B cell (primary cell): ENCODE results near the gene RABGAP1L. TPM values are rescaled to one million over a fixed set of nuclear protein-coding genes. Genes with fewer than 3 reads are reported as not detected.

Experiments
- ATAC-seq: fragments of 200-7000 bp; cut with Tn5 transposase; one replicate; pipeline ENCODE4 v1.10.0; 2021; ENCODE audit warnings: low read depth, mild to moderate bottlenecking, moderate number of reproducible peaks, moderate library complexity
- CTCF ChIA-PET: fragments of 350-600 bp; sonication (Branson Sonifier 250); formaldehyde crosslinking; loops from one replicate; lab custom pipeline; 2021; ENCODE audit warnings: antibody characterized with exemption, inconsistent platforms; lab: Charles Lee
- POLR2A ChIA-PET: fragments of 350-600 bp; sonication (Branson Sonifier 250); formaldehyde crosslinking; loops from one replicate; lab custom pipeline; 2021; ENCODE audit warnings: antibody characterized with exemption; lab: Charles Lee
- DNase-seq: peaks from one replicate; pipeline ENCODE4 v3.0.0; 2013
- H2AFZ ChIP-seq: 2 replicates; pipeline ENCODE4 v1.6.1; 2012; ENCODE audit warnings: mild to moderate bottlenecking, low read depth, low read length; ENCODE audit not compliant: insufficient read depth, poor library complexity, severe bottlenecking
- H3K27ac ChIP-seq, 2 donors: 1 replicate in 1 of 2; 2 replicates in 1 of 2; pipeline ENCODE4 v1.5.1; 2012 to 2013; ENCODE audit warnings: low read length in 2 of 2, mild to moderate bottlenecking in 2 of 2, moderate library complexity in 1 of 2
- H3K27me3 ChIP-seq, 4 experiments: fragments of 200-600 bp in 1 of 4; sonication (generic) in 1 of 4; replicated peaks in 1 of 4; 1 replicate in 2 of 4; 2 replicates in 2 of 4; pipeline versions ENCODE4 v1.6.1 to v1.7.0; 2013 to 2016; ENCODE audit warnings: low read length in 3 of 4, mild to moderate bottlenecking in 2 of 4, mixed read lengths in 1 of 4, moderate library complexity in 1 of 4; ENCODE audit not compliant: insufficient read depth in 4 of 4, control insufficient read depth in 3 of 4; ENCODE audit errors: control extremely low read depth in 1 of 4
- H3K36me3 ChIP-seq, 2 experiments: replicated peaks in 1 of 2; 1 replicate in 1 of 2; 2 replicates in 1 of 2; pipeline versions ENCODE4 v1.6.1 to v1.7.1; 2013; ENCODE audit warnings: low read length in 1 of 2; ENCODE audit not compliant: insufficient read depth in 2 of 2, control insufficient read depth in 1 of 2; ENCODE audit errors: control extremely low read depth in 1 of 2, extremely low read depth in 1 of 2
- H3K4me1 ChIP-seq, 2 donors: fragments of 200-600 bp in 1 of 2; sonication (generic) in 1 of 2; 1 replicate in 1 of 2; 2 replicates in 1 of 2; pipeline versions ENCODE4 v1.5.1 to v1.6.1; 2013 to 2017; ENCODE audit warnings: low read length in 2 of 2; ENCODE audit not compliant: control insufficient read depth in 2 of 2, insufficient read depth in 2 of 2
- H3K4me2 ChIP-seq: replicated peaks from 2 replicates; pipeline ENCODE3; 2012; ENCODE audit warnings: mild to moderate bottlenecking, low read depth, low read length; ENCODE audit not compliant: poor library complexity, severe bottlenecking
- H3K4me3 ChIP-seq, 5 experiments: fragments of 200-600 bp in 1 of 5; sonication (generic) in 1 of 5; 1 replicate in 3 of 5; 2 replicates in 2 of 5; pipeline versions ENCODE4 v1.5.1 to v1.7.0; 2011 to 2016; ENCODE audit warnings: low read length in 4 of 5, mild to moderate bottlenecking in 4 of 5, low read depth in 2 of 5, control low read depth in 1 of 5, moderate library complexity in 1 of 5; ENCODE audit not compliant: insufficient read depth in 1 of 5; ENCODE audit errors: control extremely low read depth in 1 of 5, extremely low read depth in 1 of 5
- H3K79me2 ChIP-seq: fragments of 200-600 bp; sonication (generic); one replicate; pipeline ENCODE4 v1.6.0; 2016; ENCODE audit warnings: low read length; ENCODE audit not compliant: control insufficient read depth, insufficient read depth
- H3K9ac ChIP-seq: fragments of 200-600 bp; sonication (generic); 2 replicates; pipeline ENCODE4 v1.6.1; 2017; ENCODE audit warnings: mild to moderate bottlenecking, low read length, moderate library complexity
- H3K9me3 ChIP-seq, 3 donors: one replicate each; pipeline versions ENCODE4 v1.6.1 to v1.7.1; 2013; ENCODE audit warnings: low read length in 2 of 3; ENCODE audit not compliant: control insufficient read depth in 2 of 3, insufficient read depth in 1 of 3; ENCODE audit errors: control extremely low read depth in 1 of 3
- H4K20me1 ChIP-seq: 2 replicates; pipeline ENCODE4 v1.6.0; 2012; ENCODE audit warnings: mild to moderate bottlenecking, low read length; ENCODE audit not compliant: insufficient read depth, control insufficient read depth, poor library complexity, severe bottlenecking
- H3K27ac Mint-ChIP-seq: one replicate; pipeline ENCODE4 v1.8.0; 2021; ENCODE audit warnings: mixed read lengths
- H3K27me3 Mint-ChIP-seq: one replicate; pipeline ENCODE4 v1.8.0; 2021; ENCODE audit warnings: mixed read lengths
- H3K4me1 Mint-ChIP-seq: one replicate; pipeline ENCODE4 v1.8.0; 2021; ENCODE audit warnings: mixed read lengths
- H3K4me3 Mint-ChIP-seq: one replicate; pipeline ENCODE4 v1.8.0; 2021; ENCODE audit warnings: mixed read lengths
- H3K9me3 Mint-ChIP-seq: one replicate; pipeline ENCODE4 v1.8.0; 2022; ENCODE audit warnings: mixed read lengths; ENCODE audit not compliant: insufficient read depth
- EZH2 ChIP-seq: IDR thresholded peaks from 2 replicates; pipeline ENCODE4 v1.6.1; 2012; ENCODE audit warnings: borderline replicate concordance, low read depth, mild to moderate bottlenecking, moderate library complexity, low read length; ENCODE audit not compliant: insufficient read depth, poor library complexity, severe bottlenecking
- WGBS: methylation state at CpG from one replicate; pipeline ENCODE4 v1.1.5; 2013; ENCODE audit warnings: missing lambda C conversion rate; ENCODE audit not compliant: insufficient coverage; 5-methylcytosine and 5-hydroxymethylcytosine counted together
- intact Hi-C: fragments of 100-400 bp; cut with micrococcal nuclease; formaldehyde crosslinking; loops from one replicate; pipeline ENCODE4 v1.10.0; 2022
- polyA plus RNA-seq: library from polyadenylated mRNA; depleted of rRNA; stranded (reverse); fragments of >200 nt; gene quantifications from 2 replicates; pipeline ENCODE4 v1.2.3, GENCODE V29; 2012
- total RNA-seq, 2 donors: library from RNA; stranded (reverse); fragments of 120-200 nt in 1 of 2; gene quantifications; 1 replicate in 1 of 2; 2 replicates in 1 of 2; pipeline versions ENCODE4 v1.2.3 to v1.2.4, GENCODE V29; 2013 to 2022
- TF ChIP-seq, protein P1 (sequence below): fragments of 200-600 bp; IDR thresholded peaks from one replicate; pipeline ENCODE4 v1.8.0; 2022; ENCODE audit warnings: antibody characterized with exemption, mild to moderate bottlenecking

The RABGAP1L gene
- total and polyA plus RNA-seq, 2 donors (not counting 1 experiment from before 2014, with no cell fraction given): 34.9 to 159 TPM

DNA sequence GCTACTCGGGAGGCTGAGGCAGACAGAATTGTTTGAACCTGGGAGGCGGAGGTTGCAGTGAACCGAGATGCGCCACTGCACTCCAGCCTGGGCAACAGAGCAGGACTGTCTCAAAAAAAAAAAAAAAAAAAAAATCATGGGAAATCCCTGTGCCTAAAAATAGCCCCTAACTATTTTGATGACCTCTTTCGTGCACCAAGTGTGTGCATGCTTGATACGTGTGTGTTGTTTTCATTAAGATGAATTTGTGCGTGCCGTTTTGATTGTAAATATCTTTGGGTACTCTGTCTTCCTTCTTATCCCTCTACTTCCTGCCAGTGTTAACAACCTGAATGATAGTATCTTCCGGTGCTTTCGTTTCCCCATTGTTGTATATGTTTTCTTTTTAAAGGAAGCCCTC lies 850.2 kb downstream of the RABGAP1L start:
- intact Hi-C loops: no loop called here
- Histone ChIP-seq H3K4me1 (no peaks in the 10 kb centered on the region), H3K27me3 (no peaks in the 10 kb centered on the region), H4K20me1 (peaks cover 32% of the 10 kb centered on the region), H3K36me3 (peaks cover 5 to 82% of the 10 kb centered on the region in 2 experiments), H2AFZ (no peak overlapping the region), H3K4me3 (no peak overlapping the region), H3K9me3 (no peaks in the 10 kb centered on the region), H3K27ac (no peak overlapping the region), H3K9ac (no peak overlapping the region), H3K4me2 (no peak overlapping the region), H3K79me2 (peaks cover 44% of the 10 kb centered on the region)
- ChIA-PET POLR2A (no interaction called here), CTCF (no interaction called here)
- ATAC-seq: no peak
- H3K4me1 Mint-ChIP-seq: peaks cover 5% of the 10 kb centered on the region
- H3K9me3 Mint-ChIP-seq: no peaks in the 10 kb centered on the region
- TF ChIP-seq EZH2: no peak
- TF ChIP-seq, protein P1, sequence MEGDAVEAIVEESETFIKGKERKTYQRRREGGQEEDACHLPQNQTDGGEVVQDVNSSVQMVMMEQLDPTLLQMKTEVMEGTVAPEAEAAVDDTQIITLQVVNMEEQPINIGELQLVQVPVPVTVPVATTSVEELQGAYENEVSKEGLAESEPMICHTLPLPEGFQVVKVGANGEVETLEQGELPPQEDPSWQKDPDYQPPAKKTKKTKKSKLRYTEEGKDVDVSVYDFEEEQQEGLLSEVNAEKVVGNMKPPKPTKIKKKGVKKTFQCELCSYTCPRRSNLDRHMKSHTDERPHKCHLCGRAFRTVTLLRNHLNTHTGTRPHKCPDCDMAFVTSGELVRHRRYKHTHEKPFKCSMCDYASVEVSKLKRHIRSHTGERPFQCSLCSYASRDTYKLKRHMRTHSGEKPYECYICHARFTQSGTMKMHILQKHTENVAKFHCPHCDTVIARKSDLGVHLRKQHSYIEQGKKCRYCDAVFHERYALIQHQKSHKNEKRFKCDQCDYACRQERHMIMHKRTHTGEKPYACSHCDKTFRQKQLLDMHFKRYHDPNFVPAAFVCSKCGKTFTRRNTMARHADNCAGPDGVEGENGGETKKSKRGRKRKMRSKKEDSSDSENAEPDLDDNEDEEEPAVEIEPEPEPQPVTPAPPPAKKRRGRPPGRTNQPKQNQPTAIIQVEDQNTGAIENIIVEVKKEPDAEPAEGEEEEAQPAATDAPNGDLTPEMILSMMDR: no peak
- DNase-seq: no peak
- no peaks in the 10 kb centered on the region for H3K27me3 Mint-ChIP-seq
- H3K27ac Mint-ChIP-seq: peak overlapping the region; percentile 18
- H3K4me3 Mint-ChIP-seq: no peak overlapping the region
- WGBS: 100% methylated on average over 3 of the region's 10 CpGs

DNA sequence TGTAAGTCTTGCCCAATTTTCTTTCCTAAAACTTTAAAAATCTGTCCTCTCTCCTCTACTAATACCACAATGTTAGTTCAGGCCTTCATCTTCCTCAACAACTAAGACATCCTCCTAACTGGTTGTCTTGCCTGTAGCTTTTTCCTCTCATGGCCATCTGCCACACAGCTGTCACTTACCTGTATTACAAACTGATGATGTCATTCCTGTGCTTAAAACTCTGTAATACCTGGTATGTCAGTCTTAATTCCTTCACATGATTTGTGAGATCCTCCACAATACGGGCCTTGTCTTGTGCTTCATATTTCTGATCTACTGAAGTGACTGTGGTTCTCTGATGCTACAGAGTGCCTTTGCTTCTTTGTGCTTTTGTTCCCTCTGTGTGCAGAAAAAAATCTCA lies 854.1 kb downstream of the RABGAP1L start:
- H3K4me1 Mint-ChIP-seq: peaks cover 7% of the 10 kb centered on the region
- Histone ChIP-seq H3K27me3 (no peaks in the 10 kb centered on the region), H2AFZ (no peak overlapping the region), H3K36me3 (peaks cover 1 to 85% of the 10 kb centered on the region in 2 experiments), H4K20me1 (peaks cover 9% of the 10 kb centered on the region), H3K4me1 (no peaks in the 10 kb centered on the region), H3K4me2 (no peak overlapping the region), H3K79me2 (peaks cover 9% of the 10 kb centered on the region), H3K27ac (no peak overlapping the region), H3K4me3 (no peak overlapping the region), H3K9ac (no peak overlapping the region), H3K9me3 (no peaks in the 10 kb centered on the region)
- no peaks in the 10 kb centered on the region for H3K27me3 Mint-ChIP-seq
- no peaks in the 10 kb centered on the region for H3K9me3 Mint-ChIP-seq
- ATAC-seq (no peak), DNase-seq (no peak)
- no peak overlapping the region for H3K4me3 Mint-ChIP-seq
- H3K27ac Mint-ChIP-seq: no peak overlapping the region
- POLR2A ChIA-PET: interaction anchor here (1.9 kb wide), 1 partner anchor 13 kb away, joined by 4 read pairs; the partner anchor contains the start of gene CACYBP
- CTCF ChIA-PET: interaction anchor here (1.0 kb wide), 1 partner anchor 16 kb away, joined by 3 read pairs; no protein-coding TSS in a partner anchor
- TF ChIP-seq, protein P1: no peak
- no peak for TF ChIP-seq EZH2
- intact Hi-C loops: no loop called here
- 100% methylated on average over 1 of the region's 1 CpG for WGBS
